HepG2 (cell line): Measurements from ENCODE around the gene HS6ST2. TPM values are rescaled to one million over a fixed set of nuclear protein-coding genes. Genes with fewer than 3 reads are reported as not detected.

Source experiments
- ATAC-seq: fragments of 200-7000 bp; cut with Tn5 transposase; 3 replicates; pipeline ENCODE4 v1.9.1; 2020; ENCODE audit warnings: mild to moderate bottlenecking, moderate library complexity
- BruUV-seq: library from RNA; stranded (reverse); fragments of 400-500 nt; replicated peaks from 2 replicates; lab custom pipeline; 2021; lab: Mats Ljungman, UMichigan
- CTCF ChIA-PET: fragments of 300-600 bp; formaldehyde crosslinking; extraction: SDS; loops from one replicate; lab custom pipeline; 2021; ENCODE audit warnings: low total read pairs, inconsistent platforms, low intra/inter-chr PET ratio; lab: Yijun Ruan, JAX
- POLR2A ChIA-PET: fragments of 350-600 bp; sonication (Branson Sonifier 250); formaldehyde crosslinking; loops from one replicate; lab custom pipeline; 2020; ENCODE audit warnings: antibody characterized with exemption, inconsistent platforms; lab: Yijun Ruan, JAX
- DNase-seq: peaks from one replicate; pipeline ENCODE4 v3.0.0-alpha.2; 2015; ENCODE audit warnings: low spot score
- FAIRE-seq: peaks from 3 replicates; lab custom pipeline; 2011; peaks lifted over from hg19 to GRCh38; lab: Jason Lieb, UNC
- H2AFZ ChIP-seq: one replicate; pipeline ENCODE4 v1.6.1; 2011; ENCODE audit warnings: low read length, inconsistent platforms
- H3K27ac ChIP-seq: fragments of 300-600 bp; 3 replicates; pipeline ENCODE4 v1.8.0; 2011; ENCODE audit warnings: mixed run types, mild to moderate bottlenecking, mixed read lengths, low read length, inconsistent platforms; ENCODE audit not compliant: insufficient read depth; ENCODE audit errors: extremely low read length
- H3K27me3 ChIP-seq, 2 experiments: fragments of 200-600 bp in 1 of 2; 2 replicates in 1 of 2; 3 replicates in 1 of 2; pipeline versions ENCODE4 v1.6.0 to v1.8.0; 2011; ENCODE audit warnings: low read length in 2 of 2, mild to moderate bottlenecking in 2 of 2, moderate library complexity in 2 of 2, inconsistent platforms in 1 of 2; ENCODE audit not compliant: insufficient read depth in 2 of 2, control insufficient read depth in 1 of 2
- H3K36me3 ChIP-seq, 2 experiments: fragments of 200-600 bp in 1 of 2; replicated peaks in 1 of 2; 2 replicates in 1 of 2; 3 replicates in 1 of 2; pipeline versions ENCODE4 v1.5.1 to v1.8.0; 2011; ENCODE audit warnings: low read length in 2 of 2, inconsistent platforms in 1 of 2; ENCODE audit not compliant: insufficient read depth in 2 of 2, control insufficient read depth in 1 of 2
- H3K4me1 ChIP-seq: 2 replicates; pipeline ENCODE4 v1.5.1; 2012; ENCODE audit warnings: low read length, inconsistent platforms; ENCODE audit not compliant: insufficient read depth
- H3K4me2 ChIP-seq: 2 replicates; pipeline ENCODE4 v1.6.0; 2011; ENCODE audit warnings: low read depth, low read length, inconsistent platforms
- H3K4me3 ChIP-seq, 3 experiments: fragments of 200-600 bp in 1 of 3; sonication (generic), shearing (Covaris generic) in 1 of 3; replicated peaks in 1 of 3; 2 replicates each; pipeline ENCODE4 v1.5.1; 2011 to 2016; ENCODE audit warnings: low read length in 3 of 3, inconsistent platforms in 2 of 3, low read depth in 2 of 3, mild to moderate bottlenecking in 2 of 3, control low read depth in 1 of 3, mixed read lengths in 1 of 3; ENCODE audit not compliant: insufficient read depth in 1 of 3
- H3K79me2 ChIP-seq: one replicate; pipeline ENCODE4 v1.6.1; 2011; ENCODE audit warnings: low read length, inconsistent platforms; ENCODE audit not compliant: insufficient read depth
- H3K9ac ChIP-seq: 2 replicates; pipeline ENCODE4 v1.6.0; 2011; ENCODE audit warnings: mild to moderate bottlenecking, low read depth, low read length, inconsistent platforms; ENCODE audit not compliant: insufficient read depth
- H3K9me3 ChIP-seq: 2 replicates; pipeline ENCODE4 v1.5.1; 2012; ENCODE audit warnings: mild to moderate bottlenecking, low read length
- H4K20me1 ChIP-seq: 2 replicates; pipeline ENCODE4 v1.6.0; 2011; ENCODE audit warnings: inconsistent platforms, mild to moderate bottlenecking, low read length, moderate library complexity; ENCODE audit not compliant: insufficient read depth
- HNRNPL ChIP-seq: fragments of 200-400 bp; formaldehyde crosslinking; IDR thresholded peaks from 2 replicates; pipeline ENCODE4 v1.6.1; 2017; ENCODE audit warnings: mild to moderate bottlenecking, low read depth, low read length
- MAFK ChIP-seq, 2 experiments: IDR thresholded peaks in 1 of 2; conservative IDR thresholded peaks in 1 of 2; 2 replicates each; pipeline ENCODE4 v1.6.1; 2011; ENCODE audit warnings: improper control_type of control experiment in 2 of 2, low read length in 2 of 2
- MEF2D ChIP-seq: sonication (generic); formaldehyde crosslinking; IDR thresholded peaks from 2 replicates; pipeline ENCODE4 v1.5.1; 2020; ENCODE audit warnings: mild to moderate bottlenecking, missing genetic modification reagents
- TARDBP ChIP-seq: sonication (generic); formaldehyde crosslinking; IDR thresholded peaks from 2 replicates; pipeline ENCODE4 v1.8.0; 2022; ENCODE audit warnings: mild to moderate bottlenecking, missing genetic modification reagents
- ZNF549 ChIP-seq: sonication (generic); formaldehyde crosslinking; IDR thresholded peaks from 2 replicates; pipeline ENCODE4 v1.5.0; 2020; ENCODE audit warnings: missing genetic modification reagents
- ZNF878 ChIP-seq: sonication (generic); formaldehyde crosslinking; IDR thresholded peaks from 2 replicates; pipeline ENCODE4 v1.8.1; 2023; ENCODE audit warnings: mild to moderate bottlenecking, missing genetic modification reagents, moderate library complexity
- WGBS: methylation state at CpG from one replicate; pipeline ENCODE4 v1.1.6; 2017; ENCODE audit warnings: low lambda C conversion rate; 5-methylcytosine and 5-hydroxymethylcytosine counted together
- in situ Hi-C: cut with HindIII; loops from 2 replicates; pipeline ENCODE4 v1.10.0; 2017; ENCODE audit warnings: low pct_unique_long_range_greater_than_20kb; ENCODE audit not compliant: extremely low pct_ligation_motif_present
- intact Hi-C: fragments of 100-400 bp; cut with micrococcal nuclease; formaldehyde crosslinking; loops from one replicate; pipeline ENCODE4 v1.10.0; 2022; ENCODE audit not compliant: unreplicated experiment
- polyA plus RNA-seq, 8 experiments: library from polyadenylated mRNA; depleted of rRNA in 3 of 8; stranded (reverse) in 7 of 8; unstranded in 1 of 8; fragments of >200 nt; fragmentation: Illumina TruSeq in 4 of 8; extraction: Trizol in 4 of 8; gene quantifications; 2 replicates each; pipeline versions ENCODE4 v1.2.1 to v1.2.3, GENCODE V29; 2011 to 2016; ENCODE audit warnings: low read depth in 4 of 8, missing spikeins in 1 of 8, mixed read lengths in 1 of 8; ENCODE audit not compliant: insufficient read depth in 1 of 8
- total RNA-seq, 5 experiments: library from RNA; depleted of rRNA; stranded (reverse); fragments of >200 nt; fragmentation: Illumina TruSeq; extraction: Trizol; gene quantifications; 2 replicates each; pipeline ENCODE4 v1.2.3, GENCODE V29; 2016; ENCODE audit warnings: low read depth in 1 of 5

HS6ST2 gene
- total and polyA plus RNA-seq, 2 of the 13 experiments (the other 11 are each of a cell fraction or from before 2014, with no cell fraction given) = 0.05 TPM; not detected in 1

DNA sequence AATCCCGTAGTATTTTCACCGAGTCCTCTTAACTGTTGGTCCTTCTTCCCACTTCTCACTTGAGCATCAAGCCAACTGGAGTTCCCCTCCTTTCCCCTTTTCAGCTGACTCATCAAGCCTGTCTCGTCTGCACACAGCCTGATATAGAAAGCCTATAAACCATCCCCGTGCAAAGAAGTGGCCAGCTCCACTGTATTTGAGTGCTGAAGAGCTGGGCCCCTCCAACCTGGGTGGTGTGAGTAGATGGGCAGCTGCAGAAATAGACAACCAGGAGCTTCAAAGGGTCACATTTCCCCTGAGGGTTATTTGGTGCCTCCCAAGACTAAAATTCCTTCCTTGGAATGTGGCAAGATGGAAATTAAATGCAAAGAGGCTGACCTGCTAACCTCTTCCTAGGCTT is 199.7 kb downstream of the HS6ST2 start:
- Histone ChIP-seq H3K79me2 (no peaks in the 10 kb centered on the region), H3K27me3 (no peaks in the 10 kb centered on the region), H3K4me3 (no peak overlapping the region), H3K9me3 (no peaks in the 10 kb centered on the region), H3K36me3 (no peaks in the 10 kb centered on the region), H3K27ac (no peak overlapping the region), H2AFZ (no peak overlapping the region), H3K9ac (no peak overlapping the region), H3K4me1 (no peaks in the 10 kb centered on the region), H3K4me2 (no peak overlapping the region), H4K20me1 (no peaks in the 10 kb centered on the region)
- intact Hi-C loops = no loop called here
- ChIA-PET CTCF (no interaction called here), POLR2A (no interaction called here)
- FAIRE-seq (no peak), DNase-seq (no peak), ATAC-seq (no peak)
- peak in 1 of 2 experiments; percentile 47; a peak in 2 of 4 replicates for TF ChIP-seq MAFK (conservative IDR thresholded peaks at IDR 0.05 in 1 of 2, IDR thresholded peaks at IDR 0.05 in 1 of 2; ENCODE audit: low read length in 2 of 2)
- TF ChIP-seq ZNF549 (CRISPR knock-in tag) = no peak
- 49% methylated on average over 4 of the region's 4 CpGs for WGBS
- in situ Hi-C loops = no loop called here
- BruUV-seq = no TSS peak

DNA sequence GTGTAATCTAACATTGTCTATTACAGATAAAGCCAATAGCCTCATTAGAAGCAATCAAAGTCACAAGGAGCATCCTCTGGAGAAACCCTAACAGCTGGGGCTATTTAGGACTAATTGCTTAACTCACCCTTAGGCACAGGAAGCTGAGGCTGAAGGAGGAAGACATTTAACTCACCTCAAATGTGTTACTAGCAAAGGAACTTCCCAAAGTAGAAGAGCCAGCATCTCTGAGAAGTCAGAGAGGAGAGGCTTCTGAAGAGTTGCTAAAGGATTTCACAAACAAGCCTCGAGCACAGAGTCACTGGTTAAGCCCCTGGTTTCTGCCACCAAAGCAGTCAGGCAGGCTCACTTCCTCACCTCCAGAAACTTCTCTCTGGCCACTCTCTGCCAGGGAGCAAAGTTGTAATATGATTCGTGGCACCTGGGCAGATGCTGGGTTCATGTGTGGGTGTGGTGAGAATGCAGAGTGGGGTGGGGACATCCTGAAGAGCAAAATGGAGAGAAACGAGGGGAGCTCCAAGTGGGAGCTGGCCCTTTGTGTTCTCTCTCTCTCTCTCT is 201.3 kb downstream of the HS6ST2 start:
- ATAC-seq (no peak), DNase-seq (no peak), FAIRE-seq (no peak)
- no TSS peak for BruUV-seq
- in situ Hi-C loops = no loop called here
- intact Hi-C loops = no loop called here
- WGBS = no CpG with 5 or more reads among the region's 3 CpGs
- no peak overlapping the region for H3K9ac ChIP-seq
- no peaks in the 10 kb centered on the region for H3K4me1 ChIP-seq
- no peaks in the 10 kb centered on the region for H3K36me3 ChIP-seq
- H3K27me3 ChIP-seq = no peaks in the 10 kb centered on the region
- POLR2A ChIA-PET = no interaction called here
- CTCF ChIA-PET = no interaction called here
- H3K79me2 ChIP-seq = no peaks in the 10 kb centered on the region
- TF ChIP-seq HNRNPL (no peak), TARDBP (CRISPR knock-in tag) (no peak), MEF2D (no peak), ZNF878 (CRISPR knock-in tag) (no peak)
- H3K4me3 ChIP-seq = no peak overlapping the region
- H3K27ac ChIP-seq = no peak overlapping the region
- no peaks in the 10 kb centered on the region for H3K9me3 ChIP-seq
- no peak overlapping the region for H3K4me2 ChIP-seq
- no peaks in the 10 kb centered on the region for H4K20me1 ChIP-seq
- no peak overlapping the region for H2AFZ ChIP-seq
